K562 (cell line): Measurements from ENCODE around the gene MARCO. TPM values are rescaled to one million over a fixed set of nuclear protein-coding genes. Genes with fewer than 3 reads are reported as not detected.

Source experiments
- ATAC-seq: fragments of 200-7000 bp; cut with Tn5 transposase; 3 replicates; pipeline ENCODE4 v1.9.1; 2020; ENCODE audit warnings: moderate library complexity
- BruUV-seq: library from RNA; stranded (reverse); fragments of 400-500 nt; replicated peaks from 2 replicates; lab custom pipeline; 2021; lab: Mats Ljungman, UMichigan
- CTCF ChIA-PET: fragments of 300-600 bp; formaldehyde crosslinking; extraction: SDS; loops from one replicate; lab custom pipeline; 2021; ENCODE audit warnings: low intra/inter-chr PET ratio; lab: Yijun Ruan, JAX
- POLR2A ChIA-PET: fragments of 300-600, 350-650 bp; sonication (Branson Sonifier 250); formaldehyde crosslinking; extraction: SDS; loops from one replicate; lab custom pipeline; 2021; ENCODE audit warnings: antibody characterized with exemption, inconsistent platforms; lab: Yijun Ruan, JAX
- DNase-seq, 4 experiments: peaks; one replicate each; pipeline versions ENCODE4 v3.0.0 to v3.0.0-alpha.2; 2011 to 2018; ENCODE audit warnings: low spot score in 3 of 4, mixed read lengths in 3 of 4; ENCODE audit errors: extremely low read depth in 1 of 4
- FAIRE-seq: peaks from 2 replicates; lab custom pipeline; 2011; peaks lifted over from hg19 to GRCh38; lab: Jason Lieb, UNC
- H2AFZ ChIP-seq: 2 replicates; pipeline ENCODE4 v1.6.0; 2011; ENCODE audit warnings: low read depth, low read length, control low read depth, inconsistent platforms
- H3K27ac ChIP-seq: fragments of 200-600 bp; 3 replicates; pipeline ENCODE4 v1.8.0; 2011; ENCODE audit warnings: low read depth, mild to moderate bottlenecking, control low read depth, inconsistent platforms, low read length, moderate library complexity, mixed read lengths; ENCODE audit errors: extremely low read depth
- H3K27me3 ChIP-seq, 2 experiments: fragments of 300-600 bp in 1 of 2; 2 replicates in 1 of 2; 3 replicates in 1 of 2; pipeline versions ENCODE4 v1.6.0 to v1.8.0; 2011; ENCODE audit warnings: inconsistent platforms in 2 of 2, low read length in 2 of 2, mild to moderate bottlenecking in 1 of 2, mixed read lengths in 1 of 2, moderate library complexity in 1 of 2; ENCODE audit not compliant: control insufficient read depth in 2 of 2, insufficient read depth in 2 of 2
- H3K36me3 ChIP-seq: fragments of 300-600 bp; 3 replicates; pipeline ENCODE4 v1.8.0; 2011; ENCODE audit warnings: mild to moderate bottlenecking, low read length, inconsistent platforms; ENCODE audit not compliant: control insufficient read depth, insufficient read depth
- H3K4me1 ChIP-seq, 2 experiments: fragments of 200-600 bp in 1 of 2; replicated peaks in 1 of 2; 2 replicates in 1 of 2; 3 replicates in 1 of 2; pipeline versions ENCODE4 v1.5.1 to v1.8.0; 2011; ENCODE audit warnings: inconsistent platforms in 2 of 2, low read length in 2 of 2, mild to moderate bottlenecking in 1 of 2, mixed read lengths in 1 of 2, moderate library complexity in 1 of 2; ENCODE audit not compliant: control insufficient read depth in 2 of 2, insufficient read depth in 2 of 2
- H3K4me2 ChIP-seq: 2 replicates; pipeline ENCODE4 v1.6.1; 2011; ENCODE audit warnings: low read length, control low read depth, inconsistent platforms, mixed read lengths; ENCODE audit not compliant: insufficient read depth
- H3K4me3 ChIP-seq: fragments of 200-600 bp; sonication (generic), shearing (Covaris generic); 2 replicates; pipeline ENCODE4 v1.5.1; 2016; ENCODE audit warnings: control low read depth, inconsistent platforms
- H3K79me2 ChIP-seq: fragments of 200-600 bp; 3 replicates; pipeline ENCODE4 v1.8.0; 2011; ENCODE audit warnings: low read length, inconsistent platforms; ENCODE audit not compliant: control insufficient read depth, insufficient read depth
- H3K9ac ChIP-seq, 2 experiments: 2 replicates each; pipeline versions ENCODE4 v1.6.0 to v1.6.1; 2011; ENCODE audit warnings: low read depth in 2 of 2, low read length in 2 of 2, control low read depth in 1 of 2, inconsistent platforms in 1 of 2, mild to moderate bottlenecking in 1 of 2, mixed read lengths in 1 of 2; ENCODE audit not compliant: insufficient read depth in 1 of 2
- H3K9me1 ChIP-seq: one replicate; pipeline ENCODE4 v1.6.0; 2011; ENCODE audit warnings: inconsistent platforms, mild to moderate bottlenecking, low read length, moderate library complexity; ENCODE audit not compliant: control insufficient read depth, insufficient read depth
- H3K9me3 ChIP-seq: replicated peaks from 2 replicates; pipeline ENCODE4 v1.5.1; 2011; ENCODE audit warnings: low read depth, low read length, inconsistent platforms; ENCODE audit not compliant: control insufficient read depth, insufficient read depth
- H4K20me1 ChIP-seq: replicated peaks from 2 replicates; pipeline ENCODE4 v1.6.1; 2011; ENCODE audit warnings: low read length, inconsistent platforms, mixed read lengths; ENCODE audit not compliant: control insufficient read depth, insufficient read depth
- HDAC1 ChIP-seq, 2 experiments: fragments of 450-650 bp; IDR thresholded peaks; 2 replicates each; pipeline ENCODE4 v1.6.1; 2016 to 2017; ENCODE audit warnings: inconsistent platforms in 1 of 2, mild to moderate bottlenecking in 1 of 2, moderate library complexity in 1 of 2
- HNRNPL ChIP-seq: fragments of 200-400 bp; formaldehyde crosslinking; IDR thresholded peaks from 2 replicates; pipeline ENCODE4 v1.6.1; 2017; ENCODE audit warnings: low read depth, mild to moderate bottlenecking, low read length
- HNRNPUL1 ChIP-seq: fragments of 200-400 bp; formaldehyde crosslinking; IDR thresholded peaks from 2 replicates; pipeline ENCODE4 v1.6.1; 2017; ENCODE audit warnings: low read length
- MTA3 ChIP-seq: fragments of 450-650 bp; formaldehyde crosslinking; IDR thresholded peaks from 2 replicates; pipeline ENCODE4 v1.6.1; 2017; ENCODE audit warnings: mild to moderate bottlenecking, borderline replicate concordance
- MTF1 ChIP-seq: fragments of 250-450 bp; sonication (Bioruptor Pico); IDR thresholded peaks from 2 replicates; pipeline ENCODE4 v1.9.0; 2021; ENCODE audit warnings: moderate library complexity, mild to moderate bottlenecking, inconsistent platforms, borderline replicate concordance
- NFRKB ChIP-seq: fragments of 450-650 bp; IDR thresholded peaks from 2 replicates; pipeline ENCODE4 v1.6.1; 2016; ENCODE audit warnings: low read depth
- PHTF2 ChIP-seq: fragments of 250-450 bp; sonication (Bioruptor Pico); IDR thresholded peaks from 2 replicates; pipeline ENCODE4 v1.5.0; 2021; ENCODE audit warnings: mild to moderate bottlenecking
- PML ChIP-seq: IDR thresholded peaks from 2 replicates; pipeline ENCODE4 v1.6.1; 2012; ENCODE audit warnings: low read length, inconsistent platforms
- POLR2AphosphoS5 ChIP-seq: IDR thresholded peaks from 2 replicates; pipeline ENCODE4 v1.6.1; 2011; ENCODE audit warnings: mild to moderate bottlenecking, low read depth, low read length, moderate library complexity; ENCODE audit not compliant: control insufficient read depth, insufficient read depth
- RFX7 ChIP-seq: fragments of 250-450 bp; sonication (Bioruptor Pico); IDR thresholded peaks from 2 replicates; pipeline ENCODE4 v1.5.1; 2021; ENCODE audit warnings: mild to moderate bottlenecking
- SMARCE1 ChIP-seq: fragments of 450-650 bp; IDR thresholded peaks from 2 replicates; pipeline ENCODE4 v1.7.1; 2016; ENCODE audit warnings: mild to moderate bottlenecking
- WHSC1 ChIP-seq: IDR thresholded peaks from one replicate; pipeline ENCODE4 v1.6.1; 2012; ENCODE audit warnings: low read length, control low read depth, inconsistent platforms
- YBX1 ChIP-seq: fragments of 450-650 bp; IDR thresholded peaks from 2 replicates; pipeline ENCODE4 v1.7.1; 2016; ENCODE audit warnings: mild to moderate bottlenecking
- ZNF707 ChIP-seq: fragments of 250-450 bp; sonication (Bioruptor Pico); conservative IDR thresholded peaks from 2 replicates; pipeline ENCODE4 v1.8.0; 2022; ENCODE audit warnings: inconsistent platforms, mild to moderate bottlenecking, moderate library complexity
- WGBS: fragments of 100-300 bp; shearing (Covaris generic); methylation state at CpG from one replicate; pipeline ENCODE4 v1.1.6; 2016; ENCODE audit warnings: low coverage, mixed read lengths; ENCODE audit not compliant: insufficient coverage; ENCODE audit errors: missing lambda C conversion rate; 5-methylcytosine and 5-hydroxymethylcytosine counted together
- in situ Hi-C: fragments of 300-500 bp; cut with MboI; formaldehyde crosslinking; loops from 4 replicates; pipeline ENCODE4 v1.15.0; 2018; ENCODE audit warnings: inconsistent platforms, mixed read lengths
- intact Hi-C: fragments of 100-400 bp; cut with micrococcal nuclease; formaldehyde crosslinking; loops from 2 replicates; pipeline ENCODE4 v1.14.2; 2022
- polyA plus RNA-seq, 8 experiments: library from polyadenylated mRNA; depleted of rRNA in 4 of 8; stranded (reverse) in 5 of 8; unstranded in 3 of 8; fragments of >200 nt; fragmentation: Nextera tagmentation in 2 of 8; fragmentation: Illumina TruSeq in 1 of 8; extraction: Ambion mirVana in 2 of 8; extraction: Trizol in 1 of 8; gene quantifications; 2 replicates each; pipeline versions ENCODE4 v1.2.1 to v1.2.3, GENCODE V29; 2011 to 2014; ENCODE audit warnings: inconsistent platforms in 1 of 8, missing spikeins in 1 of 8
- total RNA-seq, 7 experiments: library from RNA; depleted of rRNA in 6 of 7; stranded (reverse); fragments of >200 nt in 6 of 7; fragmentation: Illumina TruSeq in 2 of 7; extraction: Trizol in 2 of 7; gene quantifications; 2 replicates each; pipeline versions ENCODE4 v1.2.1 to v1.2.3, GENCODE V29; 2011 to 2021; ENCODE audit warnings: low replicate concordance in 1 of 7
- TF ChIP-seq, protein P1 (sequence below), 2 experiments: fragments of 150-350 bp in 1 of 2; IDR thresholded peaks; 2 replicates each; pipeline ENCODE4 v1.6.1; 2012 to 2016; ENCODE audit warnings: low read depth in 2 of 2, low read length in 2 of 2, mild to moderate bottlenecking in 1 of 2, moderate library complexity in 1 of 2

MARCO gene
- total and polyA plus RNA-seq, 9 of the 15 experiments (the other 6 are each of a cell fraction or from before 2014, with no cell fraction given) = 0.31 TPM; not detected in 8

DNA sequence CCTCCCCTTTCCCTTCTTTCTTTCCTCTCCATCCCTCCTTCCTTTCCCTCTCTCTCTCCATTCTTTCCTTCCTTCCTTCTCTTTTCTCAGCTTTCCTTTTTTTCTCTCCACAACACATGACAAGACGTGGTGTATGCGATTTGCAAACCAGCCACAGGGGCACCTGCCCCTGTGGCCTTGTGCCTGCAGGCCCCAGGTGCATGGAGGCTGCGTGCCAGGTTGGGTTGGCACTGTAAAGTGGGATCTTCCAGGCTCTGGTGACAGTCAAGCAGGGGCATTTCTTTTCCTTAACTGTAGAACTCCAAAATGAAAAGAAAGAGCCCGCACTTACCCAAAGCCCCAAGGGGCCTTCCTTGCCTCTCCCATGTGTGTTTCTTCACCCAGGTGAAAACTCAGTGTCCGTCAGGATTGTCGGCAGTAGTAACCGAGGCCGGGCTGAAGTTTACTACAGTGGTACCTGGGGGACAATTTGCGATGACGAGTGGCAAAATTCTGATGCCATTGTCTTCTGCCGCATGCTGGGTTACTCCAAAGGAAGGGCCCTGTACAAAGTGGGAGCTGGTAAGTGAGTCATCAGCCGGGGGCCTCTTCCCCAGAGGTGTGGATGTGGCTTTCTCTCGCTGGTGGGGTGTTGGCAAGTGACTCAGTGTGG, 50.9 kb downstream of the MARCO start:
- DNase-seq (no peak), FAIRE-seq (no peak), ATAC-seq (no peak)
- Histone ChIP-seq H3K4me2 (no peak overlapping the region), H3K27ac (no peak overlapping the region), H3K9ac (no peak overlapping the region), H3K27me3 (peaks cover 0 to 31% of the 10 kb centered on the region in 2 experiments; a peak in 2 of 5 replicates), H3K4me1 (no peaks in the 10 kb centered on the region), H3K36me3 (no peaks in the 10 kb centered on the region), H3K9me1 (no peaks in the 10 kb centered on the region), H2AFZ (no peak overlapping the region), H3K4me3 (no peak overlapping the region), H4K20me1 (no peaks in the 10 kb centered on the region), H3K9me3 (no peaks in the 10 kb centered on the region), H3K79me2 (no peaks in the 10 kb centered on the region)
- ChIA-PET POLR2A (no interaction called here), CTCF (no interaction called here)
- WGBS = 2% methylated on average over 13 of the region's 13 CpGs
- intact Hi-C loops (no loop called here), in situ Hi-C loops (no loop called here)
- no TSS peak for BruUV-seq
- TF ChIP-seq YBX1 = no peak
- TF ChIP-seq PML = no peak
- TF ChIP-seq NFRKB = no peak

DNA sequence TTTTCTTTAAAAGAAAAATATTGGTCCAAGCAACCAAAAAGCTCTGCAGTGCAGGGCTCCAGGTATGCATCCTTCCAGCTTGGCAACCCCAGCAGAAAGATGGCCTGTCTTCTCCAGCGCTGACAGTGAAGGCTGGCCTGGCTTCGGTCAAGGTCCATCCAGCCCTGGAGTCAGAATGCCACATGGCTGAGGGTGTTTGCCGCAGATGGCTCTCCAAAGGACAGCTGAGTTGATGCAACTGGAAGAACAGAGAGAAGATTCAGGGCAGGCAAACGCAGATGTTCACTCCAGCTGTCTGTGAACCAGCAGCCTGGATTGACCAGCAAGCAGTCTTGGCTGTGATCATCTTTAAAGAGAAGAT, 51.4 kb downstream of the MARCO start:
- ATAC-seq (no peak), FAIRE-seq (no peak), DNase-seq (no peak)
- POLR2A ChIA-PET = no interaction called here
- Histone ChIP-seq H2AFZ (no peak overlapping the region), H3K27ac (no peak overlapping the region), H3K4me3 (no peak overlapping the region), H3K4me2 (no peak overlapping the region), H3K9me3 (no peaks in the 10 kb centered on the region), H3K27me3 (peaks cover 0 to 31% of the 10 kb centered on the region in 2 experiments; a peak in 2 of 5 replicates), H4K20me1 (no peaks in the 10 kb centered on the region), H3K4me1 (no peaks in the 10 kb centered on the region), H3K79me2 (no peaks in the 10 kb centered on the region), H3K9ac (no peak overlapping the region), H3K9me1 (no peaks in the 10 kb centered on the region), H3K36me3 (no peaks in the 10 kb centered on the region)
- no TSS peak for BruUV-seq
- CTCF ChIA-PET = no interaction called here
- intact Hi-C loops = no loop called here
- WGBS = 0% methylated on average over 4 of the region's 4 CpGs
- in situ Hi-C loops = no loop called here
- no peak for TF ChIP-seq SMARCE1
- no peak for TF ChIP-seq RFX7 (CRISPR knock-in tag)
- no peak for TF ChIP-seq ZNF707
- TF ChIP-seq, protein P1, sequence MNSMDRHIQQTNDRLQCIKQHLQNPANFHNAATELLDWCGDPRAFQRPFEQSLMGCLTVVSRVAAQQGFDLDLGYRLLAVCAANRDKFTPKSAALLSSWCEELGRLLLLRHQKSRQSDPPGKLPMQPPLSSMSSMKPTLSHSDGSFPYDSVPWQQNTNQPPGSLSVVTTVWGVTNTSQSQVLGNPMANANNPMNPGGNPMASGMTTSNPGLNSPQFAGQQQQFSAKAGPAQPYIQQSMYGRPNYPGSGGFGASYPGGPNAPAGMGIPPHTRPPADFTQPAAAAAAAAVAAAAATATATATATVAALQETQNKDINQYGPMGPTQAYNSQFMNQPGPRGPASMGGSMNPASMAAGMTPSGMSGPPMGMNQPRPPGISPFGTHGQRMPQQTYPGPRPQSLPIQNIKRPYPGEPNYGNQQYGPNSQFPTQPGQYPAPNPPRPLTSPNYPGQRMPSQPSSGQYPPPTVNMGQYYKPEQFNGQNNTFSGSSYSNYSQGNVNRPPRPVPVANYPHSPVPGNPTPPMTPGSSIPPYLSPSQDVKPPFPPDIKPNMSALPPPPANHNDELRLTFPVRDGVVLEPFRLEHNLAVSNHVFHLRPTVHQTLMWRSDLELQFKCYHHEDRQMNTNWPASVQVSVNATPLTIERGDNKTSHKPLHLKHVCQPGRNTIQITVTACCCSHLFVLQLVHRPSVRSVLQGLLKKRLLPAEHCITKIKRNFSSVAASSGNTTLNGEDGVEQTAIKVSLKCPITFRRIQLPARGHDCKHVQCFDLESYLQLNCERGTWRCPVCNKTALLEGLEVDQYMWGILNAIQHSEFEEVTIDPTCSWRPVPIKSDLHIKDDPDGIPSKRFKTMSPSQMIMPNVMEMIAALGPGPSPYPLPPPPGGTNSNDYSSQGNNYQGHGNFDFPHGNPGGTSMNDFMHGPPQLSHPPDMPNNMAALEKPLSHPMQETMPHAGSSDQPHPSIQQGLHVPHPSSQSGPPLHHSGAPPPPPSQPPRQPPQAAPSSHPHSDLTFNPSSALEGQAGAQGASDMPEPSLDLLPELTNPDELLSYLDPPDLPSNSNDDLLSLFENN (IDR thresholded peaks at IDR 0.05; ENCODE audit: low read depth in 2 of 2, low read length in 2 of 2) = no peak
- TF ChIP-seq POLR2AphosphoS5 = no peak
- no peak for TF ChIP-seq HNRNPUL1
- TF ChIP-seq YBX1 = no peak
- TF ChIP-seq HNRNPL = no peak
- no peak for TF ChIP-seq MTF1 (CRISPR knock-in tag)
- TF ChIP-seq PHTF2 (CRISPR knock-in tag) = no peak
- no peak for TF ChIP-seq WHSC1
- TF ChIP-seq MTA3 = no peak
- no peak for TF ChIP-seq HDAC1 (IDR thresholded peaks at IDR 0.05)
